Left lung (tissue), 10 donors: ENCODE data around the gene CAPZA2. TPM values are rescaled to one million over a fixed set of nuclear protein-coding genes. Genes with fewer than 3 reads are reported as not detected.
"Not testable (repeated sequence)": the region's sequence is repeated elsewhere in the genome, so short reads cannot be mapped to it uniquely, and the experiment has no call there.

Experiments used
- ATAC-seq: fragments of 200-7000 bp; cut with Tn5 transposase; one replicate; pipeline ENCODE4 v1.9.1; 2020; ENCODE audit warnings: moderate library complexity
- DNase-seq, 4 donors: peaks; one replicate each; pipeline ENCODE4 v3.0.0-alpha.2; 2013 to 2020
- H3K27ac ChIP-seq, 2 donors: fragments of 200-600 bp; sonication (generic) in 1 of 2; one replicate each; pipeline versions ENCODE4 v1.5.0 to v1.8.0; 2020 to 2021
- H3K27me3 ChIP-seq, 2 donors: fragments of 200-600 bp; sonication (generic) in 1 of 2; one replicate each; pipeline versions ENCODE4 v1.5.0 to v1.8.0; 2020 to 2021
- H3K36me3 ChIP-seq, 2 donors: fragments of 200-600 bp; sonication (generic) in 1 of 2; one replicate each; pipeline versions ENCODE4 v1.5.0 to v1.8.0; 2020 to 2021
- H3K4me1 ChIP-seq, 2 donors: fragments of 200-600 bp; one replicate each; pipeline ENCODE4 v1.8.0; 2021
- H3K4me3 ChIP-seq, 2 donors: fragments of 200-600 bp; sonication (generic) in 1 of 2; one replicate each; pipeline versions ENCODE4 v1.5.0 to v1.8.0; 2020 to 2021; ENCODE audit warnings: mild to moderate bottlenecking in 1 of 2
- H3K9me3 ChIP-seq, 2 donors: fragments of 200-600 bp; sonication (generic) in 1 of 2; one replicate each; pipeline versions ENCODE4 v1.5.0 to v1.8.0; 2020 to 2021
- CTCF ChIP-seq, 2 donors: fragments of 200-600 bp; sonication (generic) in 1 of 2; IDR thresholded peaks; one replicate each; pipeline versions ENCODE4 v1.5.0 to v1.8.0; 2021; ENCODE audit warnings: antibody characterized with exemption in 2 of 2
- intact Hi-C, 2 donors: fragments of 100-400 bp; cut with DNase I; formaldehyde crosslinking; loops; one replicate each; pipeline versions ENCODE4 v1.11.2 to v1.14.2; 2022
- polyA plus RNA-seq, 6 donors: library from polyadenylated mRNA; unstranded; fragments of 120-200 nt; gene quantifications; one replicate each; pipeline ENCODE4 v1.2.1, GENCODE V29; 2013; ENCODE audit not compliant: insufficient read length in 6 of 6
- total RNA-seq, 2 donors: library from RNA; stranded (reverse); fragmentation: NEBNext Ultra II Directional; extraction: Animal tissue kit (Norgen Biotek cat#: 25700); gene quantifications; one replicate each; pipeline ENCODE4 v1.2.1, GENCODE V29; 2021
- donor health status: DM: no; HTN: yes; CAD: no.
- donor health status: DM: no; HTN: no; CAD: no.

The CAPZA2 gene
- total and polyA plus RNA-seq, 8 donors, result 129 to 286 (median 155) TPM

GRCh38 chr7:116820149-116820548 lies 42.2 kb upstream of the CAPZA2 start:
- H3K4me1 ChIP-seq, result no peaks in the 10 kb centered on the region

GRCh38 chr7:116821647-116822046 lies 40.7 kb upstream of the CAPZA2 start:
- H3K4me3 ChIP-seq, H3K27ac ChIP-seq, H3K36me3 ChIP-seq, intact Hi-C loops, DNase-seq, H3K4me1 ChIP-seq, H3K27me3 ChIP-seq, H3K9me3 ChIP-seq, ATAC-seq: not testable (repeated sequence)

More at GRCh38 chr7:116820149-116820548, 42.2 kb upstream of the CAPZA2 start:
- TF ChIP-seq CTCF (IDR thresholded peaks at IDR 0.05), result no peak
- intact Hi-C loops, result no loop called here
- DNase-seq (no peak), ATAC-seq (no peak)
- no peak overlapping the region for H3K27ac ChIP-seq
- no peaks in the 10 kb centered on the region for H3K36me3 ChIP-seq
- no peaks in the 10 kb centered on the region for H3K27me3 ChIP-seq
- no peaks in the 10 kb centered on the region for H3K9me3 ChIP-seq
- H3K4me3 ChIP-seq, result no peak overlapping the region

- H3K9me3 ChIP-seq, result no peaks in the 10 kb centered on the region
- no peak for DNase-seq
- no peak for ATAC-seq
- H3K4me1 ChIP-seq, result no peaks in the 10 kb centered on the region
- no peak for TF ChIP-seq CTCF (IDR thresholded peaks at IDR 0.05)
- intact Hi-C loops, result no loop called here
- no peak overlapping the region for H3K4me3 ChIP-seq
- H3K27me3 ChIP-seq, result no peaks in the 10 kb centered on the region
- no peak overlapping the region for H3K27ac ChIP-seq
- no peaks in the 10 kb centered on the region for H3K36me3 ChIP-seq
Measured at GRCh38 chr7:116824449-116824848, 37.9 kb upstream of the CAPZA2 start.

GRCh38 chr7:116828281-116828680 lies 34.1 kb upstream of the CAPZA2 start:
- no peak overlapping the region for H3K4me3 ChIP-seq
- H3K27me3 ChIP-seq, result no peaks in the 10 kb centered on the region
- H3K27ac ChIP-seq, result no peak overlapping the region
- no peak for TF ChIP-seq CTCF (IDR thresholded peaks at IDR 0.05)
- ATAC-seq, result no peak
- DNase-seq, result no peak
- intact Hi-C loops, result no loop called here
- H3K9me3 ChIP-seq, result no peaks in the 10 kb centered on the region
- no peaks in the 10 kb centered on the region for H3K36me3 ChIP-seq
- H3K4me1 ChIP-seq, result no peaks in the 10 kb centered on the region

- intact Hi-C loops, result no loop called here
- H3K36me3 ChIP-seq, result no peaks in the 10 kb centered on the region
- ATAC-seq (no peak), DNase-seq (no peak)
- TF ChIP-seq CTCF (IDR thresholded peaks at IDR 0.05), result no peak
- no peaks in the 10 kb centered on the region for H3K9me3 ChIP-seq
- no peaks in the 10 kb centered on the region for H3K4me1 ChIP-seq
- no peak overlapping the region for H3K27ac ChIP-seq
- no peaks in the 10 kb centered on the region for H3K27me3 ChIP-seq
- no peak overlapping the region for H3K4me3 ChIP-seq
Measured at GRCh38 chr7:116829041-116829440, 33.3 kb upstream of the CAPZA2 start.

- H3K27ac ChIP-seq, result no peak overlapping the region
- H3K4me3 ChIP-seq, result no peak overlapping the region
- H3K4me1 ChIP-seq, result no peaks in the 10 kb centered on the region
- no peaks in the 10 kb centered on the region for H3K9me3 ChIP-seq
- TF ChIP-seq CTCF (IDR thresholded peaks at IDR 0.05), result no peak
- H3K36me3 ChIP-seq, result no peaks in the 10 kb centered on the region
- no peaks in the 10 kb centered on the region for H3K27me3 ChIP-seq
- DNase-seq, result no peak
- no peak for ATAC-seq
- intact Hi-C loops, result no loop called here
Measured at GRCh38 chr7:116829493-116829892, 32.9 kb upstream of the CAPZA2 start.
